GM12865 (cell line): ENCODE data around the gene ATP9A.

Source experiments
- DNase-seq: peaks from one replicate; pipeline ENCODE4 v3.0.0; 2010; ENCODE audit warnings: low read depth
- H3K4me3 ChIP-seq: 2 replicates; pipeline ENCODE4 v1.5.1; 2011; ENCODE audit warnings: mild to moderate bottlenecking, low read depth, low read length, control low read depth
- TF ChIP-seq, protein P1 (sequence below): IDR thresholded peaks from 2 replicates; pipeline ENCODE4 v1.5.1; 2011; ENCODE audit warnings: low read length, control low read depth, low read depth, inconsistent platforms; ENCODE audit not compliant: insufficient read depth; ENCODE audit errors: missing control alignments

The ATP9A gene

GRCh38 chr20:51598556-51598955, 169.6 kb downstream of the ATP9A start:
- TF ChIP-seq, protein P1, sequence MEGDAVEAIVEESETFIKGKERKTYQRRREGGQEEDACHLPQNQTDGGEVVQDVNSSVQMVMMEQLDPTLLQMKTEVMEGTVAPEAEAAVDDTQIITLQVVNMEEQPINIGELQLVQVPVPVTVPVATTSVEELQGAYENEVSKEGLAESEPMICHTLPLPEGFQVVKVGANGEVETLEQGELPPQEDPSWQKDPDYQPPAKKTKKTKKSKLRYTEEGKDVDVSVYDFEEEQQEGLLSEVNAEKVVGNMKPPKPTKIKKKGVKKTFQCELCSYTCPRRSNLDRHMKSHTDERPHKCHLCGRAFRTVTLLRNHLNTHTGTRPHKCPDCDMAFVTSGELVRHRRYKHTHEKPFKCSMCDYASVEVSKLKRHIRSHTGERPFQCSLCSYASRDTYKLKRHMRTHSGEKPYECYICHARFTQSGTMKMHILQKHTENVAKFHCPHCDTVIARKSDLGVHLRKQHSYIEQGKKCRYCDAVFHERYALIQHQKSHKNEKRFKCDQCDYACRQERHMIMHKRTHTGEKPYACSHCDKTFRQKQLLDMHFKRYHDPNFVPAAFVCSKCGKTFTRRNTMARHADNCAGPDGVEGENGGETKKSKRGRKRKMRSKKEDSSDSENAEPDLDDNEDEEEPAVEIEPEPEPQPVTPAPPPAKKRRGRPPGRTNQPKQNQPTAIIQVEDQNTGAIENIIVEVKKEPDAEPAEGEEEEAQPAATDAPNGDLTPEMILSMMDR = no peak
- DNase-seq = no peak

DNA sequence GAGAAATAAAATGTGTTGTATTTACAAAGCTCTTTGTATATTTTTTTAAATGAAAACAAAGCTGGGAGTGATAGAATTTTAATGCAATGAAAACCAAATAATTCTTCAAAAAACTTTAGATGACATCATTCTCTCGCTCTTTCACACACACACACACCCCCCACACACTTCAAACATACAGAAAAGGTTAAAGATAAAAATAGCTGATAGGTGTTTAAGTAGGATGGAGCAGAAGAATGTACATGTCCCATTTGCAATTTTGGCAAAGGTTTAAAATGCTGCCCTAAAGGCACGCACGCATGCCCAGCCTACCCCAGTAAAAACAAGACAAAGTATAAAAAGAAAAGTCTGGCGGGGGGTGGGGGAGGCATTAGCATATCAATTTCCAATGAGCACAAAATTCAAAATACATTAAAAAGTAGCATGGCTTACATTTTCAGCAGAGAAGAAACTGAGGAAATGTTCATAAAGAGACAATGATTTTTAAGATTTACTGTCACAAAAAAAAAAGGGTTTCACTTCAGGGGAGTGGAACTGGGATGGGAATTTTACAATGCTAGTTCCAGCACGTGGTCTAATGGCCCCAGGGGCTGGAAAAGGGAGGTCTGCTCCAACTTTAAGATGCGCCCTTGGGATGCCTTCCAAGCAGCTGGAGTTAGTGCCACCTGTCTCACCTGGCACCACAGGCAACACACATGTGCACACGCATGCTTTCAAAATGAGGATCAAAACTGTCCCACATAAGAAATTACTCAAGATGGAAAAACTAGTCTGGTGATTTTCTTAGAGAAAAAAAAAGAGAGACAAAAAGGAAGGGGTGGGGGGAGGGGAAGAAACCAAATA, 170.6 kb downstream of the ATP9A start:
- no peak for DNase-seq
- TF ChIP-seq, protein P1 = no peak
- no peak overlapping the region for H3K4me3 ChIP-seq

More at GRCh38 chr20:51598556-51598955, 169.6 kb downstream of the ATP9A start:
- no peak overlapping the region for H3K4me3 ChIP-seq

DNA sequence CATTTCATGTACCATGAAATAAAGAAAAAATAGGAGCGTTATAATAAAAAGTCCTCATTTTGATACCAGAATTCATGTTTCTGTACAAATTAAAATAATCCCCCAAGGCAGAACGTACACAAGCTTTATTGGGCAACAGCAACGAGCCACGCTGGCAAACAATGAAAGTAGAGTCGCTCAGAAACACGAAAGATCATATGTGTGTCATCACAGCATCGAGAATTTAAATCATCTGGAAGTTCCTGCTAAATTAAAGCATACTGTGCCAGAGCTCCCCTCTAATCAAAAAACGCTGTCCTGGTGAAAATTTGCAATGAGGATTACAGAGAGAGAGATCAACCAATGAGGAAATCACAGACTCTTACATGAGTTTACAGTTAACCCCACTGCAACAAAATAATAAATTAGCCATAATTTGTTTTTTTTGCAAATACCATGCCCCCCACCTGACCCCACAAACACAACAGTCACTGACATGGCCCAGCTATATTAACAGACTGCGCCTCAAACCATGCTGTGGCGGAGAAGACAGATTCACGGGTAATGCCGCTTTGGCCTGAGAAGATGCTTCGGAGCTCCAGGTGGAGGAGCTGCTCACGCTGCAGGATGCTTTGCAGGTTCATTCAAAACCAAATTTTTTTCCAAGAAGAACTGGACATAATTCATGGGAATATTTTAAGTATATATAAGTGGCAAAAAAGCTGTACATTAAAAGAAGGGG, 171.4 kb downstream of the ATP9A start:
- TF ChIP-seq, protein P1 = no peak
- no peak overlapping the region for H3K4me3 ChIP-seq
- no peak for DNase-seq

DNA sequence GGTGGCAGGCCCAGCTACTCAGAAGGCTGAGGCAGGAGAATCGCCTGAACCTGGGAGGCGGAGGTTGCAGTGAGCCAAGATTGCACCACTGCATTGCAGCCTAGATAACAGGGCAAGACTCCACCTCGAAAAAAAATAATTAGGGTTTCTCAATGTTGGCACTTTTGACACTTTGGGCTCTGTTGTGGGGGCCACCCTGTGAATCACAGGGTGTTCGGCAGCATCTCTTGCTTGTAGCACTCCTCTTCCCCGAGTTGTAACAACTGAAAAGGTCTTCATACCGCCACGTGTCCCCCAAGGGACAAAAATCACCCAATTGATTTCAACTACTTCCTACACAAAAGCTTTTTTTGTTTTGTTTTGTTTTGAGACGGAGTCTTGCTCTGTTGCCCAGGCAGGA, 172.4 kb downstream of the ATP9A start:
- TF ChIP-seq, protein P1 = no peak
- DNase-seq = no peak
- no peak overlapping the region for H3K4me3 ChIP-seq

DNA sequence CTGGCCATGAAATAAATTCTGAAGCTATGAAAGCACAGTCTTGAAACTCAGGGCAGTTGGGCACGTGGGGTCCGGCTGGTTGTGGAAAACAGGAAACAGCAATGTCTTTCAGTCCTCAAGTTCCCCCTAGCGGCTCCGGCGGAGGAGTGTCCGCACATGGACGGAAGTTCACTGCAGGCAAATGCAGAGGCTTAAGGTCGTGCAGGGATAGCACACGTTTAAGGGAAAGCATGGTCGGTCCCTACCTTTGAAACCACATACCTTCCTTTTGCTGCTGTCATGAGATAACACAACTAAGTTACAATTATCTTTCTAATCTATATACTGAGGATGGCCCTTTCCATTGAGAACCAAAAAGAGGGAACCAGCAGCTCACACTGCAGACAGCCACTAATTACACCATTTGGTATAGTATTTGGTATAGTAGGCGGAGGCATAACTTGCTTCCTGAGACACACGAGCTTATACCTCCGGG, 173.1 kb downstream of the ATP9A start:
- TF ChIP-seq, protein P1 = peak; percentile 90
- no peak overlapping the region for H3K4me3 ChIP-seq
- peak; percentile 92 for DNase-seq

DNA sequence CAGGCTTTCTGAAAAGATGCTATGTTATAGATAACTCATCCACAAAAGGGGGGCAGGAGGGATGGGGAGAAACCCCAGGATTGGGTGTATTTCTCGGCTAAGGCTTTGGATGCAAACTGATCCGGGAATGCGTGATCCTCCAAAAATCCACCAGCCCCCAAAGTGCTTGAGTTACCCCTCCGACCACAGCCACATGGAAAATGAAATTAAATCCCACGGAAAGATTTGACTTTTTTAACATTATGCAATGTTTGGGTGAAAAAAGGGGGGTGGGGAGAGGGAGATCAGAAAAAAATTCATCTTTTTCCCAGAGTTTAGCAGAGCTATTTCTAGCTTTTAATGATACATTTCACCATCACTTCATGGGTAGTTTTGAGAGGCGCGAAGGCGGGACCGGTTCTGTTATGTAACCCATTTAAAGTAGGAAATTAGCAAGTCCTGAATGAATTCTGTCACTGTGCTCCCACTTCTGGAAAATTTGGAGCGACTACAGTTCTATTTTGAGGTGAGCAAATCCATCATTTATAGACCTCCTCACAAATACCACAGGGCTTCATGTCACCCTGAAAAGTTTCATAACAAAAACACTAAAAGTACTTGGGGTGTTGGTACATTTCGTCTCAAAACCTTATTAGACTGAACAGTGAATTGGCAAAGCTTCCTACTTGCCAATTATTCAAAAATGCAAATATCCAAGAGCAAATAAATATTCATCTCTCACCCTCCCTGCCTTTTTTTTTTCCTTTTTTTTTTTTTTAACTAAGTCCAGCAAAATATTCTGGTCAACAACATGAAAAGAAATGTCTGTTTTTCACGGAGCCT, 173.7 kb downstream of the ATP9A start:
- TF ChIP-seq, protein P1 = no peak
- H3K4me3 ChIP-seq = no peak overlapping the region
- DNase-seq = no peak
